Neural cell (in vitro differentiated cells): ENCODE data around the gene CTSZ. TPM values are rescaled to one million over a fixed set of nuclear protein-coding genes. Genes with fewer than 3 reads are reported as not detected.
"Not testable (repeated sequence)": the region's sequence is repeated elsewhere in the genome, so short reads cannot be mapped to it uniquely, and the experiment has no call there.

Experiments used
- H2AFZ ChIP-seq: fragments of 200-600, 300-800 bp; sonication (generic), shearing (Covaris generic); 2 replicates; pipeline ENCODE4 v1.6.0; 2014; ENCODE audit warnings: low read depth, mild to moderate bottlenecking, antibody characterized with exemption, low read length, moderate library complexity
- H3F3A ChIP-seq: fragments of 200-600 bp; shearing (Covaris generic); 2 replicates; pipeline ENCODE4 v1.6.1; 2016; ENCODE audit warnings: mild to moderate bottlenecking, moderate library complexity, mixed read lengths, antibody characterized with exemption, low read length; ENCODE audit not compliant: insufficient read depth, poor library complexity, severe bottlenecking
- H3K27ac ChIP-seq: fragments of 200-600, 300-800 bp; sonication (generic), shearing (Covaris generic); 2 replicates; pipeline ENCODE4 v1.5.1; 2014; ENCODE audit warnings: mild to moderate bottlenecking, low read length, moderate library complexity
- H3K27me3 ChIP-seq: fragments of 300-800, 200-600 bp; sonication (generic), shearing (Covaris generic); 2 replicates; pipeline ENCODE4 v1.6.0; 2014; ENCODE audit warnings: mild to moderate bottlenecking, low read depth, low read length, moderate library complexity; ENCODE audit not compliant: insufficient read depth
- H3K36me3 ChIP-seq: fragments of 300-800, 200-600 bp; sonication (generic), shearing (Covaris generic); 2 replicates; pipeline ENCODE4 v1.5.1; 2014; ENCODE audit warnings: mild to moderate bottlenecking, antibody characterized with exemption, low read length, moderate library complexity; ENCODE audit not compliant: insufficient read depth
- H3K4me2 ChIP-seq: fragments of 300-800, 200-600 bp; sonication (generic), shearing (Covaris generic); 2 replicates; pipeline ENCODE4 v1.6.0; 2014; ENCODE audit warnings: mild to moderate bottlenecking, low read length
- H3K4me3 ChIP-seq: fragments of 300-800, 200-600 bp; sonication (generic), shearing (Covaris generic); 2 replicates; pipeline ENCODE4 v1.5.1; 2014; ENCODE audit warnings: mild to moderate bottlenecking, low read length, moderate library complexity
- H3K79me2 ChIP-seq: fragments of 200-600 bp; shearing (Covaris generic); replicated peaks from 2 replicates; pipeline ENCODE4 v1.6.0; 2014; ENCODE audit warnings: mild to moderate bottlenecking, low read length, moderate library complexity; ENCODE audit not compliant: insufficient read depth
- H3K9ac ChIP-seq: fragments of 300-800, 200-600 bp; sonication (generic), shearing (Covaris generic); 2 replicates; pipeline ENCODE4 v1.6.1; 2016; ENCODE audit warnings: mild to moderate bottlenecking, low read length, mixed read lengths
- H3K9me2 ChIP-seq: fragments of 200-600 bp; shearing (Covaris generic); 2 replicates; pipeline ENCODE4 v1.6.1; 2016; ENCODE audit warnings: mild to moderate bottlenecking, low read length, mixed read lengths; ENCODE audit not compliant: insufficient read depth
- H3K9me3 ChIP-seq: fragments of 200-600, 300-800 bp; sonication (generic), shearing (Covaris generic); 2 replicates; pipeline ENCODE4 v1.6.1; 2016; ENCODE audit warnings: mild to moderate bottlenecking, mixed run types, low read length, moderate library complexity, mixed read lengths
- H4K20me1 ChIP-seq: fragments of 200-600 bp; shearing (Covaris generic); 2 replicates; pipeline ENCODE4 v1.6.1; 2016; ENCODE audit warnings: mild to moderate bottlenecking, mixed run types; ENCODE audit not compliant: insufficient read depth
- CTCF ChIP-seq: fragments of 450-650 bp; IDR thresholded peaks from 2 replicates; pipeline ENCODE4 v1.5.1; 2014; ENCODE audit warnings: antibody characterized with exemption, mild to moderate bottlenecking, moderate library complexity; ENCODE audit not compliant: poor library complexity, severe bottlenecking
- EP300 ChIP-seq: fragments of 450-650 bp; conservative IDR thresholded peaks from 2 replicates; pipeline ENCODE4 v1.6.1; 2014; ENCODE audit warnings: antibody characterized with exemption, mild to moderate bottlenecking, moderate library complexity; ENCODE audit not compliant: poor library complexity, severe bottlenecking
- EZH2 ChIP-seq: fragments of 200-600, 300-800 bp; shearing (Covaris generic), sonication (generic); IDR thresholded peaks from 2 replicates; pipeline ENCODE4 v1.6.1; 2014; ENCODE audit warnings: antibody characterized with exemption, low read length, borderline replicate concordance, mild to moderate bottlenecking; ENCODE audit not compliant: insufficient read depth, poor library complexity, severe bottlenecking
- MXI1 ChIP-seq: fragments of 450-650 bp; conservative IDR thresholded peaks from 2 replicates; pipeline ENCODE4 v1.6.1; 2014; ENCODE audit warnings: antibody characterized with exemption, mild to moderate bottlenecking; ENCODE audit not compliant: poor library complexity, severe bottlenecking
- POLR2AphosphoS5 ChIP-seq: IDR thresholded peaks from 2 replicates; pipeline ENCODE4 v1.6.1; 2012
- RAD21 ChIP-seq: fragments of 450-650 bp; conservative IDR thresholded peaks from 2 replicates; pipeline ENCODE4 v1.6.1; 2014; ENCODE audit warnings: antibody characterized with exemption, mild to moderate bottlenecking, moderate library complexity
- REST ChIP-seq: IDR thresholded peaks from 2 replicates; pipeline ENCODE4 v1.6.1; 2012; ENCODE audit warnings: borderline replicate concordance
- SMC3 ChIP-seq: fragments of 450-650 bp; conservative IDR thresholded peaks from 2 replicates; pipeline ENCODE4 v1.6.1; 2014; ENCODE audit warnings: antibody characterized with exemption, mild to moderate bottlenecking, moderate library complexity; ENCODE audit not compliant: poor library complexity
- TAF1 ChIP-seq: IDR thresholded peaks from 2 replicates; pipeline ENCODE4 v1.6.1; 2012; ENCODE audit warnings: low read depth
- polyA plus RNA-seq: library from polyadenylated mRNA; depleted of rRNA; stranded (reverse); fragments of >200 nt; gene quantifications from 2 replicates; pipeline ENCODE4 v1.2.3, GENCODE V29; 2014

The CTSZ gene
- polyA plus RNA-seq, 1 donor from 2014 or later: 0.31 TPM

GRCh38 chr20:59042151-59042795 is 35.2 kb upstream of the CTSZ start, which contains the start of gene PRELID3B:
Gene PRELID3B (minus strand): TSS chr20:59042786. CDS start chr20:59042730, 56 bp downstream.
- Histone ChIP-seq H3K9ac (peak within 1 kb of the TSS; percentile 58), H3K4me3 (peak within 1 kb of the TSS; percentile 72), H3K79me2 (no peaks in the 10 kb centered on the region), H3K9me3 (no peaks in the 10 kb centered on the region), H3K27ac (peak within 1 kb of the TSS; percentile 46), H3K27me3 (no peaks in the 10 kb centered on the region), H2AFZ (peak within 1 kb of the TSS; percentile 35), H3K4me2 (no peak within 1 kb of the TSS), H3F3A (no peaks in the 10 kb centered on the region), H3K36me3 (no peaks in the 10 kb centered on the region), H3K9me2 (no peaks in the 10 kb centered on the region), H4K20me1 (no peaks in the 10 kb centered on the region)
- no peak for TF ChIP-seq TAF1
- TF ChIP-seq RAD21: no peak
- TF ChIP-seq EZH2: no peak
- TF ChIP-seq EP300: no peak
- TF ChIP-seq MXI1: no peak
- no peak for TF ChIP-seq CTCF
- TF ChIP-seq SMC3: no peak
- no peak for TF ChIP-seq REST
- no peak for TF ChIP-seq POLR2AphosphoS5

- not testable (repeated sequence) for H3K27ac ChIP-seq, H3K79me2 ChIP-seq, H3K9ac ChIP-seq, H3F3A ChIP-seq, H2AFZ ChIP-seq, H4K20me1 ChIP-seq, H3K4me2 ChIP-seq, H3K9me3 ChIP-seq, H3K36me3 ChIP-seq, H3K9me2 ChIP-seq, H3K27me3 ChIP-seq
- peak overlapping the region; percentile 72 for H3K4me3 ChIP-seq
Observed at GRCh38 chr20:59041487-59041886, 34.4 kb upstream of the CTSZ start.

GRCh38 chr20:59040667-59041066 is 33.6 kb upstream of the CTSZ start:
- TF ChIP-seq RAD21: no peak
- TF ChIP-seq CTCF: no peak
- TF ChIP-seq SMC3: no peak
- TF ChIP-seq EP300: no peak
- no peak for TF ChIP-seq POLR2AphosphoS5
- no peak for TF ChIP-seq REST
- TF ChIP-seq EZH2: no peak
- TF ChIP-seq TAF1: no peak
- TF ChIP-seq MXI1: no peak
- Histone ChIP-seq H3K9me3 (no peaks in the 10 kb centered on the region), H3K4me3 (no peak overlapping the region), H3K27me3 (no peaks in the 10 kb centered on the region), H3K36me3 (no peaks in the 10 kb centered on the region), H3K27ac (no peak overlapping the region), H3K9ac (no peak overlapping the region), H3K9me2 (no peaks in the 10 kb centered on the region), H2AFZ (no peak overlapping the region), H4K20me1 (no peaks in the 10 kb centered on the region), H3K79me2 (no peaks in the 10 kb centered on the region), H3K4me2 (no peak overlapping the region), H3F3A (no peaks in the 10 kb centered on the region)
